Effector CD8-positive, alpha-beta T cell (primary cell): ENCODE data around the gene DERL3.

Source experiments
- DNase-seq: peaks from one replicate; lab custom pipeline; 2025; lab: John Stamatoyannopoulos, UW

DERL3 gene

DNA sequence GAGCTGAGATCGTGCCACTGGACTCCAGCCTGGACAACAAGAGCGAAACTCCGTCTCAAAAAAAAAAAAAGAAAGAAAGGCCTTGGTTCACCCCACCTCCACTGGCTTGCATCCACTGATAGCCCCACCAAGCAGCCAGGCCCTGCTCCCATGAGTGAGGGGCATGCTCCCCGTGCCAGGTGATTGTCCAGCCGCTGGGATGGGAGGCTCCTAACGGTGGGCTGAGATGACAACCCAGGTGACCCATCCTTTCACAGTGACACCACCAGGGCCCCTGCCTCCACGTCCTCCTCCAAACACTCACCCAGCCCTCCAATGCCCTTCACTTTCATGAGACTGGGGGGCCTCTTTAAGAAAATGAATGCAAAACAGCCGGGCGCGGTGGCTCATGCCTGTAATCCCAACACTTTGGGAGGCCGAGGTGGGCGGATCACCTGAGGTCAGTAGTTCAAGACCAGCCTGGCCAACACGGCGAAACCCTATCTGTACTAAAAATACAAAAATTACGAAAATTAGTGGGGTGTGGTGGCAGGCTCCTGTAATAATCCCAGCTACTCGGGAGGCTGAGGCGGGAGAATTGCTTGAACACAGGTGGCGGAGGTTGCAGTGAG, 8.6 kb upstream of the DERL3 start:
- no peak for DNase-seq

DNA sequence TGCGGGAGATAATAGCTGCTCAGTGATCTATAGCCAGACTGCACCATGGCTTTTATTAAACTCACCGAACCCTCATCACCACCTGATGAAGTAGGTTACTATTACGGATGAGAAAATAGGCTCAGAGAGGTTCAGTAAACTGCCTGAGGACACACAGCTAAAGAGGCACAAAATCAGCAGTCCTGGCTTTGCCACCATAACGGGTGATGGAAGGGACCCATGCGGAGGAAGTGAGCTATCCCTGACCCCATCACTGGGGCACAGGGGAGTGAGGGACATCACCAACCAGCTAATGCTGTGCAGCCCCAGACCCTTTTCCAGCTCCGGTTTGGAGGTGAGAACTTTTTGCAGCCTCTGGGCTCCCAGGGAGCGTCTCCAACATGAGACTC, 7.3 kb upstream of the DERL3 start:
- no peak for DNase-seq

DNA sequence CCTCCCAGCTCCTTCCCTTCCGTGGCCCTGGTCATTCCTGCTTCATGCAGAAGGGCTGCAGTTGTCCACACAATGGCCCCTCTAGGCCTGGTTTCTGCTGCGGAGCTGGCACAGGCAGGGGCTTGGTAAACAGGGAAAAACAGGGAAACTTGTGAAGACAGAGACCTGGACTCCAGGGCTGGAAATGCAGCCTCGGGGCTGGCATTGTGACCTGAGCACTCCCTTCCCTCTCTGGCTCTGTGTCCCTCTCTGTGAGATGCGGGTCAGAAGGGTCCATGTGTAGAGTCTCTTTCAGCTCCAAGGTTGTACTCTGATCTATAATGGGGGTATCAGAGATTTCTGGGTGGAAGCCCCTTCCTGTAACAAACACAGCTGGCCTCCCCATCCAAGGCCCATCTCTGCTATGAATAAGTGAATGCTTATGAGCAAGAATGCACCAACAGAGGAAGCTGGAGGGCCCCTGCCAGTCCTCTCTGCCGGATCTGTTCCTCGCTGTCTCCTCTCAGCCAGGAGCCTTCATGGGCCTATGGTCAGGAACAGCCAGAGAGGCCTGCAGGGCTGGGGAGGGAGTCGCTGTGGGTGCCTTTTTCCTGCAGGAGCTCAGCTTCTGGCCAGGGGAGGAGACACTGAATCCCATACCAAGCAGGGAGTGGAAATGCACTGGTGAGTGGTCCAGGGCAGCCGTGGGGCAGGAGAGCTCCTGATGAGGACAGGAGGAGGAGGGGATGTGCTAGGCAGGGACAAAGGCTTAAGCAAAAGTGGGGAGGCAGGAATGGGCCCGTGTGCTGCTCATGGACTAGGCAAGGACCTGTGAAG, 6.7 kb upstream of the DERL3 start:
- DNase-seq, result no peak

DNA sequence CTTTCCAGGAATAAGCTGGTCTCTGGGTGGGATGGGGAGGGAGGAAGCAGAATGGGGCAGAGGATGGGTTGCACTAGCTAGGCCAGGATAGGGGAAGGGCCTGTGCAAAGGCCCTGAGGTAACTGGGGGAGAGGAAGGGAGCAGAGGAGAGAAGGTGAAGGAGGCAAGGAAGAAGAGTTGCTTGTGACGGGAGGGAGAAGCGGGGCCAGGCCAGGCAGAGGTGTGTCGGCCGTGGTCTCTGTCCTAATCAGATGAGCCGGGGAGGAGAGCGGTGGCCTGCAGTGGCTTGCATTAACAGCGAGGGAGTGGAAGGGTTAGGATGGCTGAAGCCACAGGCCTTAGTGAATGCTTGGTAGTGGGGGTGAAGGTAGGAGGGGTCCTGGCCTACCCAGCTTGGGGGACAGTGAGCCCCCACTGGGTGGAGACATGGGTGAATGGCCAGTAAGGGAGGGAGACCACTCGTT, 6.0 kb upstream of the DERL3 start:
- no peak for DNase-seq

DNA sequence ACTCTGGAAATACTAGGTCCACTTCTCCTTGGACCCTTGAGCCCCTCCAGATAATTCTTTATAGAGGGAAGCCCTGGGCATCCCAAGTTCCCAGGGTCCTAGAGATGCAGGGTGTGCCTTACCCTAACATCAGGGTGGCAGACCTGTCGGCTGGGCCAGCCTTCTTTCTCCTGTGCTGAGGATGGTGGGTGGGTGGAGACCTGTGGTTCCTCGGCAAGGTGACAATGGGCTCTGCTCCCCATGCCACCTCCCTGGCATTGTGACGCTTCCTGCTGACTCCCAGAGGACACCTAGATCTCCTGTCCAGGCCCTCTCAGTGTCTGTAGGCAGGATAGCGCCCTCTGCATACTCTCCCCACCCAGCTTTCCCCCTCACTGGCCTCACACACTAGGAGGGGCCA, 3.8 kb upstream of the DERL3 start:
- no peak for DNase-seq

- no peak for DNase-seq
Measured at GRCh38 chr22:23841736-23842445, 3.1 kb upstream of the DERL3 start.

GRCh38 chr22:23841292-23841691, 2.5 kb upstream of the DERL3 start:
- DNase-seq, result no peak

DNA sequence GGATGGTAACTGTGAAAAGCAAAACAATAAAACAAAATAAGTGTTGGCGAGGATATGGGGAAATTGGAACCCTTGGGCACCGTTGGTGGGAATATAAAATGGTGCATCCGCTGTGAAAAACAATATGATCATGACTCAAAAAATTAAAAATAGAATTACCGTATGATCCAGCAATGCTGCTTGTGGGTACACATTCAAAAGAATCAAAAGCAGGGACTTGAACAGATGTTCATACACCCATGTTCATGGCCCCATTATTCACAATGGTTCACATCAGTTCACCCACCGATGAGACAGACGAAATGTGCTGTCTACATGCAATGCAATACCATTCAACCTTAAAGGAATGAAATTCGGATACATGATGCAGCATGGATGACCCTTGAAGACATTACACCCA, 1.2 kb upstream of the DERL3 start:
- DNase-seq, result no peak

DNA sequence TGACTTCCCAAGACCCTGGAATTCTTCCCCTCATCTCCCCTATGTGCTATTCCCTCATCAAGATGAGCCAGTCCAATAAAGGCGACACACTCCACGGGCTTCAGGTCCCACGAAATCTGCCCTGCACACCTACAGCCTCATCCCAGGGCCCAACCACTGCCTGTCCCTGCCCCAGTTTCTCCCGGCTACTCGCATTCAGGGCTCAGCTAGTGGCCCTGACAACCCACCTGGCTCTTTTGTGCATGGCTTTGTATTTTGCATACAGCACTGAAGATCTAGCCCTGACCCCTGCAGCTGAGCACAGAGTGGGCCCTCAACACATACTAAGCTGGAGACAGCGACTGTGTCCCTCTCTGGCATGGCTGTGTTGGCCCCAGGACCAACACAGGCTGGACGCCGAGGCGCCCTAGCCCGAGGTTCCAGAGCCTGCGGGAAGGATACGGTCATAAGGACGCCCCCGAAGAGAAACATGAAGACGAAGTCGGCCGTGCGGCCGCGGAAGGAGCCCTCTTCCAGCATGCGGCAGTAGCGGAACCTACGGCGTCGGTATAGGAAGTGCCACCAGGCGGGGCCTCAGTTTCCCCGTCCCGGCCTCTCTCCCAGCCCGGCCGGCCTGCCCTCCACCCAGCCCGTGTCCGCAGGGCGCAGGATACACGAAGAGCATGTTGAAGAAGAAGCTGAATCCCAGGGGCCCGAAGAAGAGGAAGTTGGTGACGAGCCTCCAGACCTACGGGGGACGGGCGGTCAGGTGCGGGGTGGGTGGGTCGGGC, 710 bp downstream of the DERL3 start:
- no peak for DNase-seq

DNA sequence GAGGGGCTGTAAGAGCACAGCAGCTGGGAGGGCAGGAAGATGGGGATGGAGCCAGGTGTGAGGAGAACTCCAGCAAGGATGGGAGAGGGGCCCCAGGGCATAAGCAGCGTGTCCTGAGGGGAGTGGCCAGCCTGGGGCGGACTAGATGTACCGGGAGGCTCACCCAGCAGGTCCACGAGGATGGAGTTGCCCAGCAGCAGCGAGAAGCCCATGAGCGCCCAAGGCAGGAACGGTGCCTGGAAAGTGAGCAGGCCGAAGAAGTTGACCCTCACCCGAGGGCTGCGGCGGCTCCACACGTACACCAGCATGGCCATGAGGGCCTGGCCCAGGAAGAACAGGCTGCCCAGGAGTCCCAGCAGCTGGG, 1.3 kb downstream of the DERL3 start:
- DNase-seq, result no peak

GRCh38 chr22:23836692-23837495, 1.9 kb downstream of the DERL3 start:
- no peak for DNase-seq

DNA sequence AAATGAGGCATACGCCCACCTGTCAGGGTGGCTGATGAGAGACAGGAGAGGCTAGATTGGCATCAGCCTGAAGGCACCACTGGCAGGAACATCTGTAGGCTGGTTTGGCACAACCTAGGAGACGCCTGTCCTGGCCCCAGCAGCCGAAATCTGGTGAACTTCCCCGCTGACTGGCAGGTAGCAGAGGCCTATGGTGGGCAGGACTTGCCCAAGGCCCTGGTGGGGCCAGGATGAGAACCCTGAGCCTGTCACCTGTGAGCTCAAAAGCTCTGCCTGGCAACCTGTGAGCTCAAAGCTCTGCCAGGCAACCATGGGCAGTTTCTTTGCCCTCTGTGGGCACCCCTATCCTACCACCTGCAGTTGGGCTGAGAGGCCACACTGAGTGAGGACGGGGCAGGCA, 2.5 kb downstream of the DERL3 start:
- DNase-seq, result no peak

DNA sequence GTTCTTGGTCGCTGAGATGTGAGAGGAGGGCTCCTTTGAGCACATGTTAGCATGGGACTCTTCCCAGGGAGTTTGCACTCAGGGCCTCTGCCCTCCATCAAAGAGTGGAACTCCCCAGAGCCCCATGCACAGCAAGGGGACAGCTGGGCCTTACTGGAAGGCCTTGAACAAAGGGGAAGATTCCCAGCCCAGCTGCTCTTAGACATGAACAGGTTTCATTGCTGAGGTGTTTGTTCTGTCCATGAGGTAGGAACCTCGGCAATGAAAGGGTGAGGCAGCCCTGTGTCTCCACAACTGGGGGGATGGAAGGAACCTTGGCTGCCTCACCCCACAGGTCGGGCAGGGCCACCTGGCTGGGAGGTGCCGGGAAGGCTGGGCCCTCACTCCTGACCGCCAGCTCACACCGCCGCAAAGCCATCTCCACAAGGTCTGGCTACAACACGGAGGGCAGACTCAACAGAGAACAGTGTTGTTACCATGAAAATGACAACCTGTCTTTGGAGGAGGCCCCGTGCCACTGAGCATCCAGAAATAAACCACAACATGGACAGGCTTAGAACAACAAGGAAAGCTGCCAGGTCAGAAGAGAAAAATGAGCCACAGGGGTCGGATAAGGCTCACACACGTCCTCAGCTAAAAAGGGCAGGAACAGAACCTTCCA, 3.2 kb downstream of the DERL3 start:
- DNase-seq, result no peak

GRCh38 chr22:23834793-23835483, 3.9 kb downstream of the DERL3 start:
- no peak for DNase-seq

DNA sequence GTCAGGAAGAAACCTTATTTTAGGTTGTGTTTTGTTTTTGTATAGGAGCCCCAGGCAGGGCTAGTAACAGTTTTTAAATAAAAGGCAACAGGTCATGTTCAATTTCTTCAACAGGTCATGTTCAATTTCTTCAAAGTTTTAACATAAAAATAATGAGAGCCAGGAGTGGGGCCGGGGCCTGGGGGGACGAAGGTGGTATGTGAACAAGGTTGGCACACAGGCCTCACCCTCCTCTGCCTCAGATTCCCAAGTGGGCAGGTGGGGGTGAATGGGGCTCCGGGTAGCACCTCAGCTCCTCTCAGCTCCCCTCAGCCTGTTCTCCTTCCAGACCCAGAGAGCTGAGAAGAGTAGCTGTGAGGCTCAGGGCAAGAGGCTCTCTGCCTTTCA, 4.4 kb downstream of the DERL3 start:
- no peak for DNase-seq

DNA sequence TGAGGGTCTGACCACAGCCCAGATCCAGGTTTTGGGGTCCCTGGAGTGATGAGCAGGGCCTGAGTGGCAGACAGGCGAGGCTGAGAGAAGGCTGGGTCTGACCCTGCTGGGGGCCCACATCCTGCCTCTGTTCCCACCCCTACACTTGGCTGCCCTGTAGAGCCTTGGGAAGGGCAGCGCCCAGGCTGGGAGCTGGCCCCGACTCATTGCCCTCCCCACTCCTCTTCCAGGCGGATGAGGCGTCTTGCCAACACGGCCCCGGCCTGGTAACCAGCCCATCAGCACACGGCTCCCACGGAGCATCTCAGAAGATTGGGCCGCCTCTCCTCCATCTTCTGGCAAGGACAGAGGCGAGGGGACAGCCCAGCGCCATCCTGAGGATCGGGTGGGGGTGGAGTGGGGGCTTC, 4.9 kb downstream of the DERL3 start:
- no peak for DNase-seq

DNA sequence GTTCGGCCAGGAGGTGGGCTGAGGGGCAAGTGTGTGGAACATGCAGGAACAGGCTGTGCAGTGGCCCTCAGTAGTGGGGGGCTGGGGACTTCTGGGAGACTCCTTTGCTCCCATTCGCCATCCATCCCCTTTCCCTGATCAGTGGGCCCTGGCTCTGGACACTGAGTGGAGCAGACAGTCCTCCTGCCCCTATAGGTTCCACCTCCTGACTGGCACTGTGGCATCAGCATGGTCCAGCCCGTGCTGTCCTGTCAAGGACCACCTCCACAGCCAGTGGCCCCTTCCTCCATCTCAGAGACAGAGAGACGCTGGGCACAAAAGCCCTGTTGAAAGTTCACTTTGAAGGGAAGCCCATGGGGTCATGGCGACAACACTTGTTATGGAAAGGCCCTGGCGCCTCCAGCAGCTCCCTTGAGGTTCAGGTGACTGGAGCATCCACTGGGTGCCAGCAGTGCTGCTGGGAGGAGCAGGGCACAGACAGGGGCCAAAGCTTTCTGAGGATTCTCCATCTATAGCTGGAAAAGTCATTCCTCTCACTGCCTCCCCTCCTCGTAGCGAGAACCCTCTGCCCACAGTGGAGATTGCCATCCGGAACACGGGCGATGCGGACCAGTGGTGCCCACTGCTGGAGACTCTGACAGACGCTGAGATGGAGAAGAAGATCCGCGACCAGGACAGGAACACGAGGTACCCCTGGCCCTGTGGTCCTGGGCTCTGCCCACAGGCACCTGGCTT, 5.6 kb downstream of the DERL3 start:
- no peak for DNase-seq

DNA sequence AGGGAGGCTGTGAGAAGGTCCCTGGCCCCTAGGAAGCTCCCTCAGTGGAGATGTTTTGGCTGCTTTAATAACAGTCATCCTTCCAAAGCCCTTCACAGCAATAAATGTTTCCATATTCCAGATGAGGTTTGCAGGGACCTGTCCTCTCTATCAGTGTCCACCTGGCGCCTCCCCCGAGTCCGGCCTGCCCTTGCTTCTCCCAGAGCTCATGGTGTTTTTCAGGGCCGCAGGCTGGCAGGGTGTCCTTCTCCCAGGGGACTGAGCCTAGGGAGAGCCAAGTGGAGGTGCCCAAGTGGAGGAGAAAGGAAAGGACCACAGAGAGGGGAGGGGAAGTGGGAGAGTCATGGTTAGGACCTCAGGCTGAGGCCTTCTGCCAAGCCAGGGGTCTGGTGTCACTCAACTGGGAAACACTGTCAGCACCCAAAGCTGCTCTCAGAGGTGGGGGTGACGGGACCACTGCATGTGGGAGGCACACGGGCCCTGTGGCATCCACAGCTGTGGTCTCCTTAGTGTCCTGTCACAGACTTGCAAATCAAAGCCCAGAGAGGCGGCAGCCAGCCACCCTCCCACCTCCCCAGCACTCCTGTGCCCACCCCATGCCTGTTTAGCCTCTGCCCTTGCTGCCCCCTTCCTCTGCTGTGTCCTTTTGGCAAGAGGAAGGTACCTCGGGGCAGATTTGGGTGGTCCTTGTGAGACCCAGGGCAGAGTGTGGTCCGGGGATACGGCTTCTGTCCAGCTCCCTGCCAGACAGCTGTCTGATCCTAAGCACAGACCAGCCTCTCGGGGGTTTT, 6.4 kb downstream of the DERL3 start:
- no peak for DNase-seq

- no peak for DNase-seq
Measured at GRCh38 chr22:23831781-23832180, 7.0 kb downstream of the DERL3 start.
